CD4-positive, alpha-beta T cell treated with Interferon gamma for 1 hour (primary cell): Measurements from ENCODE around the gene GALNT3.

Source experiments
- DNase-seq: peaks from one replicate; pipeline ENCODE4 v3.0.0-alpha.2; 2020

GALNT3 gene

DNA sequence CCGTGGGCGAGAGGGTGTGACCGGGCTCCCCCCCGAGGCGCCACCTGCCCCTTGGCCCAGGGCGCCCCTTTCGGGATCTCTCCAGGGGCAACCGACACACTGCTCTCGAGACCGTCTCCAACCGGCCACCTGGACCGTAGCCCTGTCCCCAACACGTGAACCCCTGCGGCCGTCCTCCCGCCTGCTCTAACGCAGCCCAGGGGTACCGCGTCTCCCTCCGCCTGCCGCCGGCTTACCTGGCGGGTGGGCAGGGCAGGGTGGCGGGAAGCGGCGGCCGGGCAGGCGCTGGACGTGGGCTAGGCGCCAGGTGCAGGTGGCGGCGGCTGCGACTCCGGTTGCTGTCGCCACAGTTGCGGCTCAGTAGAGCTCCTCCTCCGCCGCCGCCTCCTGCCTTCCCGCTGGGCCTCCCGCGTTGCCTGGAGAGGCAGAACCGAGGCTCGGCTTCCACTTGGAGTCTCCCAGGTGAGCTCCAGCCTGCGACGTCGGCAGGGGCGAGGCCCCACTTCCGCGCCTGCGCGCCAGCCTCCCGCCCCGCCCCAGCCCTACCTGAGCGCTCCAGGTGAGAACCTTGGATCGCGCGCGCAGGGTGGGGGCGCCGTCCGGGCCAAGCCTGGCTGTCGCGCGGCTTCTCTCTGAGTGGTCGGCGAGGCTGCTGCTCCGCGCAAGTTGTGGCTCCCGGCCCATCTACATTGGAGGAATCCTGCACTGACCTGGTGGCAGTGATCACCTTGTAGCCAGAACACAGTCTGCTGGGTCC lies at the start of gene GALNT3:
GALNT3 (minus strand) TSS at position 469 of the 757 bp plus-strand sequence. CDS start 23,547 bp downstream, outside the sequence.
- DNase-seq: peak; percentile 29

DNA sequence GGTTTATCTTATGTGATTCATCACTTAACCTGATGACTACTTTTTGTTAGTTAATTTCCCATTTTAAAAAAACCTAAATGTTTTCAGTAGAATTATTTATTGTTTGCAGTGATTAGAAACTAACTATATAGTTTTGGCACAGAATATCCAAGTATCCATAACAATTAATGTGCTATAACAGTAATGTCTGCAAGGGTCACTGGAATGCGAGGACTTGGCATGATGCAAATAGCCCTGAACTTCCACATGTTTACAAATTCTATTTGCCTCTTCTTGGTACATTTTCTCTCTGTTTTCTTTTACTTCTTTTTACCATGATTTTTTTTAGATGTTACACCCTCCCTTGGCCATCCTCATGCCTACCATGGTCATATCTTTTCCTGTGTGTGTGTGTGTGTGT lies 49.3 kb upstream of the GALNT3 start:
- no peak for DNase-seq

DNA sequence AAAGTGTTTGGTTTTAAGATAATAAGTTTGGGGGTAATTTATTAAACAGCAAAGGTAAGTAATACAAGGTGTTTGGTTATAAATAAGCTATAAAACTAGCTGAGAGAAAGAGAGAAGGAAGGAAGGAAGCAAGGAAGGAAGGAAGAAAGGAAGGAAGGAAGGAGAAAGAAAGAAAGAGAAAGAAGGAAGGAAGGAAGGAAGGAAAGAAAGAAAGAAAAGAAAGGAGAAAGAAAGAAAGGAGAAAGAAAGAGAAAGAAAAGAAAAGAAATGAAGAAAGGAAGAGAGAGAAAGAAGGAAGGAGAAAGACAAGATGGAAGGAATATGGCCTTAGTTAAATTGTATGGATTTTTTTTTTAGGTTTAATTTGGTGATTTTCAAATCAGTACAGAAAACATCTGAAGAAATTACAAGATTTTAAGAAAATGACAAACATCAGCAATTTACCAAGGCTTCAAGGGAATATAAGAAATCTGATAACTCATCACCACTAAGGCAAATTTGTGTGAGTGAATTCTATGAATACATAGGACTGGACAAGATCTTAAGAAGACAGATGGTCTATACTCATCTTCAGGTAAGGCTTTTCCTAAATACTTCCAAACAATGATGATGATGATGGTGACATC lies 46.4 kb upstream of the GALNT3 start:
- DNase-seq: no peak

DNA sequence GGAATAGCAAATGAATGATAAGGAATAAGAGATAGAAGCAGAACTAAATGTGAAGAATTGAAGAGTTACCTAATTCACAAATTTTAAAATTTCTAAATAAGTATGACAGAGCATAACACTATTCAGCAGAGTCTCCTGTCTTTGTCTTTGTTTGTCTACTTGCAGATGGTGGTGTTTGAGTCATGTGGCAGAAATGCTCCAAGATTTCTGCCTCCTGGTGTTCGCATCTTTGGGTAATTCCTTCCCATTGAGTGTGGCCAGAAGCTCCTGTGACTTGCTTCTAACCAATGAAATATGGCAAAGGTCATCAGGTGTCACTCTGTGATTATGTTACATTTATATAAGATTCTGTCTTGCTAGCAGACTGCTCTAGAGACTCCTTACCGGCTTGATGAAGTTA lies 45.6 kb upstream of the GALNT3 start:
- DNase-seq: no peak

DNA sequence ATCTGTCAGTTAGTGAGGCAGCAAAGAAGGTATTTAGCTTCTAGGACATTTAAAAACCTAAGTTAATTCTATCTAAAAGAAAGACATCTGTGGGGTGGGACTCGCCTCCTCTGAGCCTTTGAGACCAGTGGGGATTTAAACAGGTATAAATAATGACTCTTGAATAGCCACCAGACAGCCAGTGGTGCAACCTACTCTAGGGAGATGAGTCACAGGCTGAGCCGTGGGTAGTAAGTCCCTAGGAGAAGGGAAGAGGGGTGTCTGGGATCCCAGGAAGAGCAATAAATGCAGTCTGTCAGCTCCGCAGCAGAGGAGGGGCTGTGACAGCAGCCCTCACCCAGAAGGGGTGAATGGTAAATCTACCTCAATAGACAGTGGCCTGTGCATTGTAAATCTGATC lies 43.1 kb upstream of the GALNT3 start:
- no peak for DNase-seq

DNA sequence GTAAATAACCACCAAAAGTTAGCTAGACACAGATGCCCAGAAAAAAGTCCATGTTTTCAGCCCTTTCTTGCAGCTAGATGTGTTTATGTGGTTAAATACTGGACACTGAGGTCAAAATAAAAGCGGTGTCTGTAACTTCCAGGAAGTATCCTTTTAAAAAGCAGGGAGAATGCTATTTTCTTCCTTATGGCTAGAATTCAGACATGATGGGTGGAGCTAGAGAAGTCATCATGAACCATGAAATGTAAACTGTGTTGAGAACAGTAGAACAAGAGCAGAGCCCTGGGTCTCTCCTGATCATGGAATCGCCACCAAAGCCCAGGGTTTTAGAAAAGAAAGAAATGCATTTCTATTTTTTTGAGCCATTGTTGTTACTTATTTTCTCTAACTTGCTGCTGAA lies 41.3 kb upstream of the GALNT3 start:
- DNase-seq: no peak

DNA sequence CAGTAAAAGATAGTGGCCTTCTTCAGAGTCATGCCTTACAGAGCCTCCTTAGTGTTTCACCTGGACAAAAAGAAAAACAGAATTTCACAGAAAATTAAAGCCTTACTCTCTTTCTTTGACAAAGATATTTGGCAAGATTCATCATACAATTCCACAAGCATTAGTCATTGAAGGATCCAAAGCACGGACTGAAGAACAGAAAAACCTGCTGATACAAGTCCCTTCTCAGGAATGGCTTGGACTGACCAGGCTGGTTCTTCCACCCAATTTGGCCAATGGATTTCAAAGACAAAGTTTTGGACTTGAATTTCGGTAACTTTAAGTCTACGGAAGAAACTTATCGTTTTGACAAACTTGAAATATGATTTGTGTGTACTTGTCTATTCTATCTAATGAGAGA lies 39.1 kb upstream of the GALNT3 start:
- no peak for DNase-seq

DNA sequence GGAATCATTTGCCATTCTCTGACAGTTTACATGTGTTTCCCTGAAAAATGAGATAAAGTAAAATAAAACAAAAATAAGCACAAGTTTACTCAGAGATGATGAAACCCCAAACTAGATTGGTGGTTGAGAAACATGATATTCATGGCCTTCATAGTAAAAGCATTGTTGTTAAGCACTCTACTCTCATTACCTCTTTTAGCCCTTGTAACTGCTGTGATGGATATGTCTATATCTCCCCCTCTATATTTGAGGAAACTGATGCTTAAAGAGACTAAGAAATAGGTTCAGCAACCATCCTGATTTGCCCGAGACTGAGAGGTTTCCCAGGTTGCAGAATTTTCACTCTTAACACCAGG lies 33.9 kb upstream of the GALNT3 start:
- no peak for DNase-seq

DNA sequence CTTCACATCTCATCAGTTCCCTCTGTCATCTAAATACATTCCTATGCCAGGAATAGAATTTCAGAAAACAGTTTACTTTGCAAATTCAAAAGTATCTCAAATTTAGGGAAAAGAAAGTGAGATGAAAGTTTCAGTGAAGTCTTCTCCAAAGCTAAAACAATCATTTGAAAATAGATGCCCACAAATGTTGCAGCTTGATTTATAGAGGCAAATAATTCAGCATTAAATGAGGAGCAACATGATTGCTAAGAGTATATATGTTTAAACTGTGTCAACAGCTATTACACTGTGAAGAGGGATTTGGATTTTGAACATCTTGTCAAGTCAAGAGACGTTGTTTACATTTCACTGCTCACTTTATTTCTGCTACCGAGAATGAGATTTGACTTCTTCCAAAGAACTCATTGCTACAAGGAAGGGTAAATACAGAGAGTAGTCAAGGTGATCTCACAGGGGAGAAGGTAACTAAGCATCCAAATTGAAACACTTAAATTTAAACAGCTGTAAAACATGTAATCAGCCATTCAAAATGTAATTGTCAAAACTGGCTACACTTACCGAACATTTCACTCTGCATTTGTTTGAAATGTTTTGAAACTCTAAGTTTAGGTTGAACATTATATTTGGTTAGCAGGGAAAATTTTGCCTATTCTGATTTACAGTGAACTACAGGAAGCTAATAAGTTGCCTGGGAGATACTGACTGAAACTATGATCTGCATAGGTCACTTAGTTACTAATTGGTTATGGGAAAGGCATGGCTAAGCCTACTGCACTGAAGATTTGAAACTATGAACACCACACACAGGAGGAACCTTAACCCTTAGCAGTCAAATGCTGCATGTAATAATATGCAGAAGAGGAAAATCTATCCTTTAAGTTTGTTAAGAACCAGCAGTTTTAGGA lies 33.2 kb upstream of the GALNT3 start:
- DNase-seq: no peak

DNA sequence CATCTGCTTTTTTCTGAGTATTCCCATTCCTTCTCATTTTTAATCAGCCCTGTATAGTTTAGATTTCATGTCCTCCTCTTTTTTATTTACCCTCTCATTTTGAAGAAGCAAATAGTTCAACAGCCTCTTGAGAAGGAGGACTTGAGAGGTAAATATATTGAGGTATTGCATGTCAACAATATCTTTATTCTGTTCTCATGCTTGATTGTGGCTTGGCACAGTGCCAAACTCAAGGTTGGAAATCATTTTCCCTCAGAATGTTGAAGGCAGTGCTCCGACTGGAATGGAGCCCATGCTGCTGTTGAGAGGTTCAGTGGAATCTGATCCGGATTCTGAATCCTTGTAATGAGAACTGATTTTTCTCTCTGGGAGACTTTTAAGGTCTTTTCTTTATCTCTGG lies 31.0 kb upstream of the GALNT3 start:
- DNase-seq: no peak

DNA sequence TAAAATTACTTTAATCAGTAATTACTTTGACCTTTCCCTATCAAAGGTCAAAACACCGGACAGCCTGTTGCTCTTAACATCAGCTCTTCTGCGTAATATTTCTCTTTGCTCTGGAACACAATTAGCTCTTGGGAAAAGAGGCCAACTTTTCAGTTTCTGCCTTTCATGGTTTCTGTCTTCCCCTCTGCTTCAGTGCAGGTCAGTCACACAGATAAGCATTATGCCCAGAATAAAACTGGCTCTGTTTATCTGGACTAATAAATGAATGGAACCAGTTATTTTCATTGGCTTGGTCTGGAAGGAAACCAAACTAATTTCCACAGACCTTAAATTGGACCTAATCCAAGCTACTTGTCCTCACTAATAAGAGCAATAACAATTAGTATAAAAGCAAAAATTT lies 26.2 kb upstream of the GALNT3 start:
- no peak for DNase-seq

DNA sequence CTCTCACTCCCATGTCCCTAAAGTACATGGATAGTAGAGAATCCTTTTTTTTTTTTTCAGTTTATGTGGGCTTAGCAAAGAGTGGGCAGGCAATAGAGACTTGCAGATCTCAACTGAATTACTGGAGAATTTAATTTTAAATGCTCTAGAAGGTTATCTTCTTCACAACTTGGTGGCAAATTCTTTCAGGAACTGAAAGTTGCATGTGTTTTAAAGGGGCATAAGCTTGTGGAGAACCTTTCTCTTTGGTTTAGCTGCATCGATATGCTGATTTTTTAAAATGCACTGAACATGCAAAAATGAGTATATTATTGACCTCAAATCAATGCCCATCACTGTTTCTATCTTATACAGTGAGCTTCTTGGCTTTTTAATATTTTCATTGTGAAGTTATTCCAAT lies 24.9 kb upstream of the GALNT3 start:
- DNase-seq: no peak

DNA sequence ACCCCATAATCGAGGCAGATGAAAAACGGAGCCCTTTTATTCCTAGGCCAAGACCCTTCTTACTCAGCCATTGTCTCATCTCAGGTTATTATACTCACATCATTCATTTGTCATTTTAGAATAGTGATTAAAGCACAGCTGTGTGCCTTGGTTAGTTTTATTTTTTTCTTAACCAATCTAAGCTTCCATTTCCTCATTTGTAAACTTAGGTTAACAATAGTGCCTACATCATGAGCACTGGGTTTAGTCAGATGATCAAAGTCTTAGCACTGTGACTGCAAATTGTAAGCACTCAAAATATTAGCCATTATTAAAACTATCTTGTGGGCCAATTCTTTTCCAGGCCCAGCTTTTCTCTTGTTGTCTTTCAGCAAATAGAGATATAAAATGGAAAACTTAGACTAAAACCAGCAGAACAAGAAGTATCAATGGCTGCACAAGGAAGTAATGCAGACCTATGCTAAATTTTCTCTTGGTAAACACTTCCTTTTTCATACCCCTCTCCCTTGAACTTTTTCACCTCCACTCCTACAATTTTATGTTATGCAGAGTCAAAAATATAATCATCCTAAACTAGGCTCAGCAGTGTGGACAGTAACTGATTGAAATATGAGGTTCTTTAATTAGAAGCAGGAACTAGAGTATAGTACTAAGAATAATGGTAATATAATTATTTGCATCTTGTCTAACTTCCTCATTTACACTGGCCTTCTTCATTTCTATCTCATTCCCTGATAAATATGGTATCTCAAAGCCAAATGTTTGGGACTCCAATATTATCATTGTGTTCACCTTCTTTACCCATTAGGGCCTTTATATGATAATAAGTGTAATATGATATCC lies 21.5 kb upstream of the GALNT3 start:
- DNase-seq: no peak

DNA sequence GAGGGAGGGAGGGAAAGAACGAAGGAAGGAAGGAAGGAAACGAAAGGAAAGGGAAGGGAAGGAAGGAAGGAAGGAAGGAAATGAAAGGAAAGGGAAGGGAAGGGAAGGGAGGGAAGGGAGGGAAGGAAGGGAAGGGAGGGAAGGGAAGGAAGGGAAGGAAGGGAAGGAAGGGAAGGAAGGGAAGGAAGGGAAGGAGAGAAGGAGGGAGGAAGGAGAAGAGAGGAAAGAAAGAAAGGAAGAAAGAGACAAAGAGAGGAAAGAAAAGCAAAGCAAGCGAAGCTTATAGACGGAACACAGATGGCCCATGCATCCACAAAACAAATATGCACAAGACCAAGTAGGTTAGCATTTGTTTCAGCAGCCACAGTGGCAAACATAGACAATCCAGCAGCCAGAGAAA lies 20.4 kb upstream of the GALNT3 start:
- DNase-seq: no peak

DNA sequence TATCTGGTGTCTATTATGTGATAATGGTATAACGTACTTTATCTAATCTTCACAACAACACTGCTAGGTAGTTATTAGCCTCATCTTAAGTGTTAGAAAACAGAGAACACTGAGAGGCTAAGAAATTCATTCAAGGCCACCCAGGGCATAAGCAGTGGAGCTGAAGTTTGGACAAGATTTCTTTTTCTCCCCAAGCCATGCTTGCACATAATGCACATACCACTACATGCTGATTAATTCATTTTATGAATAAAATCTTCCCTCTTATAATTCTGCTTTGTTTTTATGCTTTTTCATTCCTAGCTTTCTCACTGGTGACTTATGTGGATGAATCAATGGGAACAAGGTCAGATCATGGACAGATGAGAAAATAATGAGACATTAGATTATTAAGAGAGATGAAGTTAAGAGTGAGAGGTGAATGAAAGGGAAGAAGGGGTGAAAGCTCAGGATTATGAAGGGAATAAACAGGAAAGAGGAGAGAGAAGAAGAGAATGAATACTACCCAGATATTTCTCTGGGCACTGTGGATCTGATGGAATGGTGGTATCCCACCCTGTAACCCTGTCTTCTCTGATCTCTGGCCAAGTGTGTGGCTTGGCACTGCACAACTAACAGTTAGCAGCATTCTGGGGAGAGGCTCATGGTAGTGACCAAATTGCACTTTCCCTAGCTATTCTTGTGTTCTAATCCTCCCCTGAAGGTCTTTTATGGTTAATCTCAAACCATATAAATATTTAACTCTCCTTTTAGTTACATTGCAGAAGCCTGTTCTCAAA lies 17.7 kb upstream of the GALNT3 start:
- DNase-seq: no peak

DNA sequence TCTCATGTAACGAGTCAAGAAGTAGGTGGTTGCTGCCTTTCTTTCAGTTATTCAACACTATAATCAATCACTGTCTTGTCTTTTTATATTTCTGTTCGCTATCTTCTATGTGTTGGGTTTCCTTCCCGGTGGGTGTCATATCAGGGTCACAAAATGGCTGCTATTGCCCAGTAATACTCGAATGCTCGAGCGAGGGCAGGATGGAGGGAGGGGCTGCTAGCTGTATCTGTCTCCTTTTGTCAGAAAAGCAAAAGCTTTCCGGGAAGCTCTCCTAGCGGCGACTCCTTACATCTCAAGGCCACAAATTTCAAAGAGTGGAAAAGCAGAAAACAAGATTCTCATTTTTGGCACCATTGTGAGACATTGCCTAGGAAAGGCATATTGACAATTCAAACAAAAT lies 16.4 kb upstream of the GALNT3 start:
- DNase-seq: no peak

DNA sequence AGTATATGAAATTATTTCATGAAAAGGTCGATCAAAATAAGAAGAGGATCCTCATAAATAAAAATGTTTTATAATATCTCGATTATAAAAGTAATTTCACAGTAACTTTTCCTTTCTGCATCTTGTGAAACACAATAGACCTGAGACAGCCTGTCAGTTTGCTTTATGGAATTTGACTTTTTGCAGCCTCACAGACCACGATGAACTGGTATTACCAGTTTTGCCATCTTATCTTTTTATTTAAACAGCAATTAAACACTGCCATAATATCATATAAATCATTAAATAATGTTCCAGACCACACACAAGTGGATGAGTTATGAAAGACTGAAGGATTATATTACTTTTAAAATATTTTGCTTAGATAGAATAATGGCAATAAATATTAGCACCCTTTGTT lies 10.7 kb upstream of the GALNT3 start:
- no peak for DNase-seq

DNA sequence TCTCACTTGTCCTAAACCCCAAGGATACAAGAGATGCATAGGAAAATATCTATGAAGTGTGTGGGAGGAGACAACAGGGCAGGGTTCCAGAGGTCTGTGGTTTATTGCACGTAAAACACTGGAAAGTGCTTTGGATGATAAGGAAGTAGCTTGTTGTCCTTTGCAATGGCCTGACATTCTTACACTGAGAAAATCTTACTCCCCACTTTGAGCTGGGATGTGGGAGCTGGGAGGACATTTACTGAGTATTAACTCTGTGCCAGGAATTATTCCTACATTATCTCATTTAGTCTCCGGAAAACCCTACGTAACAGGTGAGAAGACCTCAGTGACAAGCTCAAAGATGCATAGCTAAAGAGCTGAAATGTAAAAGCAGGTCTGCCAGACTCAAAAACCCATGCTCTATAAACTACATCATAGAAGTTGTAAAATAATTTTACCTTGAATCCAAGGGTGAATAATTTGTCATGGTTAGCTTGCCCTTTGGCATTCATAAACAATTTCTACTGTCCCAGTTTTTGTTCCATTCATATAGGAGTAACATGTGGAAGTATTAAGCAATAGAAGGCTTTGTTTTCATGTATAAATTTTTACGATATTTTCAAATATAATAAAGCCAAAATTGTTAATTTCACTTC lies 9.2 kb upstream of the GALNT3 start:
- no peak for DNase-seq

DNA sequence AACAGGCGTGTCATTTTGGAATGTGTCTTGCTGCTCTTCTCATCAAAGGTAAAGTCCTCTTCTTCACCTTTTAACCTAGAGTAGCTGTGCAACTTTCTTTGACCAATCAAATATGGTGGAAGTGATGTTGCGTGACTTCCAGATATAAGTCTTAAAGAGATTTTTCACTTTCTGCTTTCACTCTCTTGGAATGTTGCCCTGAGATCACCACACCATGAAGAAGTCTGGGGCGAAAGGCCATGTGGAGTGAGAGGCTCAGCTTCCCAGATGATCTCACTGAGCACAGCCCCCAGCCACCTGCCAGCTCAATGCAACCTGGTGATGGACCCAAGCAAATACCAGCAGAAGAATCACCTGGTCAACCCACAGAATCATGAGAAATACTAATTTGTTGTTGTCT lies 7.1 kb upstream of the GALNT3 start:
- DNase-seq: no peak

DNA sequence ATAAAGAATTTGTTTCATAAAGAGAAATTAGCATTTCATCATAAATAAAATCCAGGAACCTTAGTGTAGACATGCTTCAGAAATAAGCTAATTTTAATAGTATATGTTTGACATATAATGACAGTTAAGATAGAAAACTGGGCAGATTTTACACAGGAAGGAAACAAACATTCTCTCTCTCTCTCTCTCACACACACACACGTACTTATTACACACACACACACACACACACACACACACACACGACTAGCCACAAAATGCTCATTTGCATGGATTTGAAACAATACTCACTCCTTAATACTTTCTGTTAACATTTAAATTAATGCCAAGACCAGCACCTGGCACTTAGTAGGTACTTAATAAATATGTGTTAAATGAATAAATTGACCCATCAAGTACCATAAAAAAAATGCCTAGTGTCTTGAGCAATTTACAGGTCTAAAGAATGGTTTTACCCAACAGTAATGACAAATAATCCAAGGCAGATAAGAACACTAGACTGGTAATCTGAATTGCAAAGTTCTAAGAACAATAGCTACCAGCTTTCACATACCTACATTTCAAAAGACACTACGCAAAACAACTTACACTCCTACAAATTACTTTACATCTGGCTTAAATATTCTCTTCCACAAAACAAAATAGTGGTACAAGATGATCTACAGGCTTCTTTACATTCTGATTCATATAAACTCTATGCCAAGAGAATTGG lies 2.9 kb upstream of the GALNT3 start:
- no peak for DNase-seq

DNA sequence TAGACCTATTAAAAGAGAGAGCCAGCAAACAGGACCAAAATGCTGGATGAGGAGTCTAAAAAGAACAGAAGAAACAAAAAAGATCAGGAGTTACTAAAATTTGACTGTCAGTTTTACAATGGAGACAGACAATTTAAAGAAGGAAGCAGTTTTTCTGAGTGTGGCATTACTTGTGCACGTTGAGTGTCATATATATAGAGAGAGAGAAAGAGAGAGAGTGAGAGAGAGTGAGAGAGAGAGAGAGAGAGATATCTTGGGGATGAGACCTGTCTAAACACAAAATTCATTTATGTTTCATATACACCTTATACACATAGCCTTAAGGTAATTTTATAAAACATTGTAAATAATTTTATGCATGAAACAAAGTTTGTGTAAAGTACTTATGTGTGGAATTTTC lies 2.1 kb upstream of the GALNT3 start:
- no peak for DNase-seq
